Neuronal stem cell (in vitro differentiated cells): ENCODE results near the gene TWF1.

Experiments used
- DNase-seq: peaks from one replicate; pipeline ENCODE4 v3.0.0-alpha.2; 2013; ENCODE audit warnings: low spot score
- H2AFZ ChIP-seq: one replicate; pipeline ENCODE4 v1.6.1; 2013; ENCODE audit warnings: mild to moderate bottlenecking, low read length, inconsistent platforms
- H2AK5ac ChIP-seq: 2 replicates; pipeline ENCODE4 v1.6.1; 2013; ENCODE audit warnings: low read depth, mild to moderate bottlenecking, inconsistent platforms, low read length, moderate library complexity, mixed read lengths
- H2BK120ac ChIP-seq: 2 replicates; pipeline ENCODE4 v1.6.1; 2013; ENCODE audit warnings: low read depth, mild to moderate bottlenecking, inconsistent platforms, low read length, moderate library complexity, mixed read lengths
- H2BK12ac ChIP-seq: one replicate; pipeline ENCODE4 v1.6.1; 2013; ENCODE audit warnings: low read length, inconsistent platforms
- H2BK15ac ChIP-seq: 2 replicates; pipeline ENCODE4 v1.6.1; 2013; ENCODE audit warnings: mild to moderate bottlenecking, low read length, inconsistent platforms, mixed read lengths
- H2BK5ac ChIP-seq: one replicate; pipeline ENCODE4 v1.6.1; 2013; ENCODE audit warnings: inconsistent platforms, mild to moderate bottlenecking, low read length, moderate library complexity
- H3K14ac ChIP-seq: one replicate; pipeline ENCODE4 v1.6.1; 2013; ENCODE audit warnings: low read length, inconsistent platforms
- H3K18ac ChIP-seq: 2 replicates; pipeline ENCODE4 v1.6.1; 2013; ENCODE audit warnings: low read length, inconsistent platforms
- H3K23ac ChIP-seq: 2 replicates; pipeline ENCODE4 v1.6.1; 2013; ENCODE audit warnings: low read depth, mild to moderate bottlenecking, mixed read lengths, low read length, inconsistent platforms; ENCODE audit not compliant: poor library complexity
- H3K27ac ChIP-seq: replicated peaks from 3 replicates; pipeline ENCODE4 v1.5.1; 2013; ENCODE audit warnings: low read length, inconsistent platforms
- H3K27me3 ChIP-seq, 3 experiments: 2 replicates each; pipeline ENCODE4 v1.6.1; 2013; ENCODE audit warnings: low read length in 3 of 3, mild to moderate bottlenecking in 2 of 3, inconsistent platforms in 1 of 3, low read depth in 1 of 3, mixed read lengths in 1 of 3, moderate library complexity in 1 of 3; ENCODE audit not compliant: control insufficient read depth in 3 of 3, insufficient read depth in 3 of 3
- H3K36me3 ChIP-seq, 2 donors: replicated peaks in 1 of 2; 2 replicates each; pipeline ENCODE4 v1.6.1; 2013; ENCODE audit warnings: low read length in 2 of 2; ENCODE audit not compliant: control insufficient read depth in 2 of 2, insufficient read depth in 2 of 2
- H3K4ac ChIP-seq: 2 replicates; pipeline ENCODE4 v1.6.1; 2013; ENCODE audit warnings: inconsistent platforms, mild to moderate bottlenecking, low read length, moderate library complexity
- H3K4me1 ChIP-seq, 2 donors: 1 replicate in 1 of 2; 2 replicates in 1 of 2; pipeline ENCODE4 v1.6.1; 2013; ENCODE audit warnings: low read length in 2 of 2, low read depth in 1 of 2; ENCODE audit not compliant: control insufficient read depth in 2 of 2, insufficient read depth in 1 of 2
- H3K4me2 ChIP-seq: one replicate; pipeline ENCODE4 v1.6.1; 2013; ENCODE audit warnings: mild to moderate bottlenecking, low read length, inconsistent platforms; ENCODE audit not compliant: insufficient read depth, poor library complexity, severe bottlenecking
- H3K4me3 ChIP-seq, 2 donors: 2 replicates each; pipeline ENCODE4 v1.5.1; 2013; ENCODE audit warnings: low read length in 2 of 2, mild to moderate bottlenecking in 2 of 2, inconsistent platforms in 1 of 2, moderate library complexity in 1 of 2
- H3K79me1 ChIP-seq: one replicate; pipeline ENCODE4 v1.6.1; 2013; ENCODE audit warnings: low read depth, mild to moderate bottlenecking, inconsistent platforms, low read length, moderate library complexity
- H3K9ac ChIP-seq: one replicate; pipeline ENCODE4 v1.6.1; 2013; ENCODE audit warnings: mild to moderate bottlenecking, low read depth, low read length, inconsistent platforms; ENCODE audit not compliant: poor library complexity
- H3K9me3 ChIP-seq, 2 donors: replicated peaks in 1 of 2; 2 replicates each; pipeline versions ENCODE3 to v1.6.1; 2013; ENCODE audit warnings: low read length in 2 of 2, mild to moderate bottlenecking in 2 of 2, inconsistent platforms in 1 of 2, low read depth in 1 of 2, mixed read lengths in 1 of 2, moderate library complexity in 1 of 2; ENCODE audit not compliant: control insufficient read depth in 2 of 2, insufficient read depth in 1 of 2
- H4K8ac ChIP-seq: one replicate; pipeline ENCODE4 v1.6.1; 2013; ENCODE audit warnings: low read depth, mild to moderate bottlenecking, inconsistent platforms, low read length, moderate library complexity
- H4K91ac ChIP-seq: one replicate; pipeline ENCODE4 v1.6.1; 2013; ENCODE audit warnings: low read length, low read depth, mild to moderate bottlenecking, inconsistent platforms; ENCODE audit not compliant: poor library complexity

The TWF1 gene

DNA sequence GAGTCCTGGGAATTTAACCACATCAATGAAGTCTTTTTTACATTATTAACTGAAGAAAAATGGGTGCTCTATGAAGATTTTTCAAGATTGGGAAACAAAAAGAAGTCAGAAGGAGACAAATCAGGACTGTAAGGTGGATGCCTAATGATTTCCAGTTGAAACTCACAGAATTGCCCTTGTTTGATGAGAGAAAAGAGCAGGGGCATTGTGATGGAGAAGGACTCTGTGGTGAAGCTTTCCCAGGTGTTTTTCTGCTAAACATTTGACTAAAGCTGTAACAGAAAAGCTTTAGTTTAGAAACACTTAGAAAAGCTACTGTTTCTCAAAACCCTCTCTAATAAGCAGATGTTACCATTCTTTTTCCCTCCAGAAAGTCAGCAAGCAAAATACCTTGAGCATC lies 41.6 kb downstream of the TWF1 start:
- Histone ChIP-seq H3K4me3 (no peak overlapping the region), H3K27me3 (peaks cover 0 to 3% (median 0%) of the 10 kb centered on the region in 3 experiments), H3K9ac (no peak overlapping the region), H3K14ac (no peak overlapping the region), H2BK120ac (no peak overlapping the region), H4K91ac (no peak overlapping the region), H3K23ac (no peak overlapping the region), H3K18ac (no peak overlapping the region), H3K27ac (no peak overlapping the region), H2BK5ac (no peak overlapping the region), H3K4me2 (no peak overlapping the region), H3K4ac (no peak overlapping the region), H2AFZ (no peak overlapping the region), H2AK5ac (no peak overlapping the region), H3K9me3 (no peaks in the 10 kb centered on the region), H3K79me1 (no peaks in the 10 kb centered on the region), H2BK12ac (no peak overlapping the region), H4K8ac (no peak overlapping the region), H3K36me3 (no peaks in the 10 kb centered on the region), H2BK15ac (no peak overlapping the region), H3K4me1 (no peaks in the 10 kb centered on the region)
- DNase-seq, result no peak

DNA sequence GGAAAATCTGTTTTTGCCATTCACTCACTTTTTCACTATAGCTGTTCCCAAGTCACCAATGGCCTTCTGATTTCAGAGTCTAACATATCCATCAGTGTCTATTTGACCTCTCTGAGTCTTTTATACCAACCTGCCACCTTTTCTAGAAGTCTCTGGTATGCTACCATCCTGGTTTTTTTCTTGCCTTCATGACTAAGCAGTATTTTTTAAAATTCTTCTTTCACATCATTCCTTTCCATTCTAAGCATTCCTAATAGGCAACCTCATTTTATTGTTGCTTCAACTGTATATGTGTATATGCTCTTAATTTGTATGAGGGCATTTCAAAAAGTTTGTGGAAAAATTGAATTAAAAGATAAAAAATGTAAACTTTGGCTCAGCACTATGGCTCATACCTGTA lies 42.3 kb downstream of the TWF1 start:
- no peak for DNase-seq
- no peak overlapping the region for H4K91ac ChIP-seq

DNA sequence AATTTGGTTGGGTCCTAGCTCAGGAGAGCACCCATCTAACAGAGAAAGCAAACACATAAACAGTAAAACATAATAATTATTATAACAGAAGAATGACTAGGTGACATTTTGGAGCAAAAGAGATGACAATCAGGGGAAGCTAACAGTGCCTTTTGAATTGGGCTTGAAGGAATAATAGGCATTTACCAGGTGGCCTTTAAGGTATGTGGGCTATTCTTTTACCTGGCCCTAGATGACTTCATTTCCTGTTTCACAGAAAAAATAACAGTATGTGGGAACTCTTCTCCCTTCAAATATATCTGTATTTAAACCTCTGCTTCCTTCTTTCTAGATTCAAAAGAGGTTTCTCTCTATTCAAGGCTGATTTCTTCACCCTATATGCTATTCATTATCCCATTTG lies 43.5 kb downstream of the TWF1 start:
- Histone ChIP-seq H2AFZ (no peak overlapping the region), H3K23ac (no peak overlapping the region)

More for the DNA sequence above, 42.3 kb downstream of the TWF1 start:
- no peaks in the 10 kb centered on the region for H3K9me3 ChIP-seq
- H3K36me3 ChIP-seq, result no peaks in the 10 kb centered on the region
- H3K4me3 ChIP-seq, result no peak overlapping the region
- no peak overlapping the region for H3K14ac ChIP-seq
- no peak overlapping the region for H4K8ac ChIP-seq
- H3K27ac ChIP-seq, result no peak overlapping the region
- H3K18ac ChIP-seq, result no peak overlapping the region
- H2BK12ac ChIP-seq, result no peak overlapping the region
- H3K4ac ChIP-seq, result no peak overlapping the region
- H3K23ac ChIP-seq, result no peak overlapping the region
- H2AFZ ChIP-seq, result no peak overlapping the region
- H3K4me2 ChIP-seq, result no peak overlapping the region
- no peak overlapping the region for H3K9ac ChIP-seq
- H2BK120ac ChIP-seq, result no peak overlapping the region
- H3K4me1 ChIP-seq, result no peaks in the 10 kb centered on the region
- H3K79me1 ChIP-seq, result no peaks in the 10 kb centered on the region
- H3K27me3 ChIP-seq, result no peaks in the 10 kb centered on the region
- H2BK15ac ChIP-seq, result no peak overlapping the region
- no peak overlapping the region for H2BK5ac ChIP-seq
- H2AK5ac ChIP-seq, result no peak overlapping the region

DNA sequence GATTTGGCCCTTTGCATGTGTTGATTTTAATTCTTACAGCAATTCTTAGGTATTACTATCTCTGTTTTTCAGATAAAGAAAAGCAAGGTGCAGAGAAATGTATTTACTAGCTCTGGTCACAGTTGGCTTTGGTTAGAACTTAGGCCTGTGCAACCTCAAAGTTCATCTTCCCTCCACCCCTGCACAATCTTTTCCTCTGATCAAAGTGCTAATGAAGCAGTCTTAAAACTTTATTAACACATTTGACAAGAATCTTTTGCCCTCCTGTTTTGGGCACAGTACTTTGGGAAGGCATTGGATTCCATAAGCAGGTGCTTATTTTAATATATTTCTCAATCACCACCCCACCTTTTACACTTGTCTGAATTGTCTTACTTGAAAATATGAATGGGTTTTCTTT lies 44.6 kb downstream of the TWF1 start:
- H3K27ac ChIP-seq, result no peak overlapping the region
- H2BK120ac ChIP-seq, result no peak overlapping the region
- H2BK12ac ChIP-seq, result no peak overlapping the region
- H3K4me3 ChIP-seq, result no peak overlapping the region
- no peak overlapping the region for H3K4ac ChIP-seq
- no peak overlapping the region for H3K9ac ChIP-seq
- no peak overlapping the region for H2BK5ac ChIP-seq
- H2AFZ ChIP-seq, result no peak overlapping the region
- no peaks in the 10 kb centered on the region for H3K27me3 ChIP-seq
- H3K36me3 ChIP-seq, result no peaks in the 10 kb centered on the region
- no peak overlapping the region for H4K91ac ChIP-seq
- H3K4me1 ChIP-seq, result peaks cover 0 to 4% of the 10 kb centered on the region in 2 donors
- no peak overlapping the region for H2AK5ac ChIP-seq
- H2BK15ac ChIP-seq, result no peak overlapping the region
- H3K18ac ChIP-seq, result no peak overlapping the region
- peaks cover 3% of the 10 kb centered on the region for H3K79me1 ChIP-seq
- no peak overlapping the region for H4K8ac ChIP-seq
- H3K4me2 ChIP-seq, result no peak overlapping the region
- no peak overlapping the region for H3K23ac ChIP-seq
- no peak overlapping the region for H3K14ac ChIP-seq
- no peaks in the 10 kb centered on the region for H3K9me3 ChIP-seq
- DNase-seq, result no peak

More for the DNA sequence above, 43.5 kb downstream of the TWF1 start:
- Histone ChIP-seq H3K9me3 (no peaks in the 10 kb centered on the region), H4K8ac (no peak overlapping the region), H3K18ac (no peak overlapping the region), H3K79me1 (peaks cover 3% of the 10 kb centered on the region), H2AK5ac (no peak overlapping the region), H3K27me3 (no peaks in the 10 kb centered on the region), H3K9ac (no peak overlapping the region), H3K36me3 (no peaks in the 10 kb centered on the region), H4K91ac (no peak overlapping the region), H3K4me1 (peaks cover 0 to 4% of the 10 kb centered on the region in 2 donors), H2BK120ac (no peak overlapping the region), H2BK5ac (no peak overlapping the region), H3K4me2 (no peak overlapping the region), H3K14ac (no peak overlapping the region), H3K4me3 (no peak overlapping the region), H2BK12ac (no peak overlapping the region), H3K4ac (no peak overlapping the region), H3K27ac (no peak overlapping the region), H2BK15ac (no peak overlapping the region)
- no peak for DNase-seq
